ENCODE results near the gene CYBB.
A peak's percentile ranks its signal among the peaks of the same experiment; 100 is the strongest.

The CYBB gene

GRCh38 chrX:37786624-37787422 lies 7.0 kb downstream of the CYBB start:
- no peak for DNase-seq

- no peak for DNase-seq
Observed at GRCh38 chrX:37787423-37787869, 7.6 kb downstream of the CYBB start.

- no peak for DNase-seq
Observed at GRCh38 chrX:37796310-37796709, 16.5 kb downstream of the CYBB start.

GRCh38 chrX:37796805-37797204 lies 16.9 kb downstream of the CYBB start:
- DNase-seq: no peak

- DNase-seq: no peak
Observed at GRCh38 chrX:37799936-37800335, 20.1 kb downstream of the CYBB start.

- DNase-seq: no peak
Observed at GRCh38 chrX:37800717-37801116, 20.9 kb downstream of the CYBB start.

- no peak for DNase-seq
Observed at GRCh38 chrX:37802028-37802427, 22.2 kb downstream of the CYBB start.

- DNase-seq: no peak
Observed at GRCh38 chrX:37803057-37803456, 23.2 kb downstream of the CYBB start.

- no peak for DNase-seq
Observed at GRCh38 chrX:37809970-37810369, 30.1 kb downstream of the CYBB start.

- DNase-seq: no peak
Observed at GRCh38 chrX:37812110-37812509, 32.3 kb downstream of the CYBB start.

- DNase-seq: no peak
Observed at GRCh38 chrX:37813570-37813969, 33.7 kb downstream of the CYBB start.

GRCh38 chrX:37815366-37815765 lies 35.5 kb downstream of the CYBB start:
- DNase-seq: no peak

GRCh38 chrX:37816766-37817165 lies 36.9 kb downstream of the CYBB start:
- DNase-seq: no peak

- no peak for DNase-seq
Observed at GRCh38 chrX:37817176-37817575, 37.3 kb downstream of the CYBB start.

- DNase-seq: no peak
Observed at GRCh38 chrX:37817579-37817978, 37.7 kb downstream of the CYBB start.

- DNase-seq: no peak
Observed at GRCh38 chrX:37818031-37818430, 38.2 kb downstream of the CYBB start.

- DNase-seq: no peak
Observed at GRCh38 chrX:37820646-37821045, 40.8 kb downstream of the CYBB start.

GRCh38 chrX:37824491-37825214 lies 44.8 kb downstream of the CYBB start:
- no peak for DNase-seq

- DNase-seq: peak; percentile 51
Observed at GRCh38 chrX:37825215-37825842, 45.5 kb downstream of the CYBB start.

- no peak for DNase-seq
Observed at GRCh38 chrX:37829721-37830120, 49.9 kb downstream of the CYBB start.

GRCh38 chrX:37830371-37830770 lies 50.5 kb downstream of the CYBB start:
- no peak for DNase-seq

GRCh38 chrX:37834937-37835336 lies 55.1 kb downstream of the CYBB start:
- no peak for DNase-seq

GRCh38 chrX:37840931-37841330 lies 61.1 kb downstream of the CYBB start:
- DNase-seq: no peak

- no peak for DNase-seq
Observed at GRCh38 chrX:37844622-37845021, 64.8 kb downstream of the CYBB start.

All from stimulated activated CD4-positive, alpha-beta T cell treated with anti-CD3 and anti-CD28 coated beads, Interleukin-15, amount 100 ng/mL, for 24 hours (primary cell).